ENCODE results near the gene HOXA2.
A peak's percentile ranks its signal among the peaks of the same experiment; 100 is the strongest.

DNA sequence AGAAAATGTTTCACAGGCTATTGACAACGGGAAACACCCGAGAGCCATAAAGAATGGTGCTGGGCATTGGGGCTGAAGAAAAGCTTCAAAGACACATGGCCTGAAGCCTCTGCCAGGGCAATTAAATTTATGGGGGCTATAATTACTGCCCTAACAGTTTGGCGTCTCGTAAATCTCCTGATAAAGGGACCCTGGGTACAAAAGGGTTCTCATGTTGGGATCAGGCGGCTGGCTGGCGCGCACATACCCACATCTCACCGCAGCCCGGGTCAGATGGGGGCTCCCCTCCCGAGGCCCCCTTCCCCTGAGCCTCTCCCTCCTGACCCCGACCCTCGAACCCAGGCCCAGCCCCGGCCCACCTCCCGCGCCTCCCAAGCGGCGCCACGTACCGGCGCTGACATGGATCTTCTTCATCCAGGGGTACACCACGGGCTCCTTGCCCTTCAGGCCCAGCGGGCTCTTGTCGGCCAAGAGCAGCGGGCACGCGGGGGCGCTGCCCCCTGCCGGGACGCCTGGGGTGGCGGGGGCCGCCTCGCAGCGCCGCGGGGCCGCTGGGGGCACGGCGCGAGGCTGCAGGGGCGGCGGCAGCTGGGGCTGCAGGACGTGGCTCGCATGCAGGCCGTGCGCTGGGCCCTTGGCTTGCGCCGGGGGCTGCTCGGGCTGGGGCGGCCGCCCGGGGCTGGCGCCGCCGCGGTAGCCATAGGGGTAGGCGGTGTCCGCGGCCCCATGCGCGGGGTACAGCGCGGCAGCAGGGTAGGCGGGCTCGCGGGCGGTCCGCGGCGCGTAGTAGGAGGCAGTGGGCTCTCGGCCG lies 27.5 kb upstream of the HOXA2 start:
- TF ChIP-seq POLR2A (IDR thresholded peaks at IDR 0.05) (no peak), CTCF (IDR thresholded peaks at IDR 0.05 in 4 of 5, conservative IDR thresholded peaks at IDR 0.05 in 1 of 5) (peak; percentile 43 to 58 (median 53))

Data from gastrocnemius medialis (tissue), 4 donors.